ENCODE measurements around the gene RICTOR.

The RICTOR gene

GRCh38 chr5:38888041-38888440 is 186.2 kb downstream of the RICTOR start:
- DNase-seq (ENCODE audit: low spot score) = no peak

All from HuH-7.5 (cell line).